ENCODE data around the gene EPB41L5. TPM values are rescaled to one million over a fixed set of nuclear protein-coding genes. Genes with fewer than 3 reads are reported as not detected.
"Not testable (repeated sequence)": the region's sequence is repeated elsewhere in the genome, so short reads cannot be mapped to it uniquely, and the experiment has no call there.

The EPB41L5 gene
- 100 to 1,000 TPM in 1 of 4 donors, 10 to 100 TPM in 3; 25.2 to 109 (median 92.3) TPM for polyA plus RNA-seq (ENCODE audit: insufficient read length in 4 of 4)

GRCh38 chr2:120012771-120013596 is at the start of gene EPB41L5:
EPB41L5 (plus strand) TSS chr2:120013077; CDS start chr2:120019085, 6,008 bp downstream.
- DNase-seq (ENCODE audit: low read depth in 4 of 4, low spot score in 3 of 4), result peak; percentile 90 to 96 (median 94)

- DNase-seq (ENCODE audit: low read depth in 4 of 4, low spot score in 3 of 4), result no peak
These were observed 31.0 kb upstream of the EPB41L5 start for GRCh38 chr2:119981896-119982295.

GRCh38 chr2:119982506-119982905 is 30.4 kb upstream of the EPB41L5 start:
- no peak for DNase-seq (ENCODE audit: low read depth in 4 of 4, low spot score in 3 of 4)

GRCh38 chr2:119983108-119983507 is 29.8 kb upstream of the EPB41L5 start:
- DNase-seq (ENCODE audit: low read depth in 4 of 4, low spot score in 3 of 4), result no peak

GRCh38 chr2:119996148-119996547 is 16.7 kb upstream of the EPB41L5 start:
- DNase-seq (ENCODE audit: low read depth in 4 of 4, low spot score in 3 of 4), result no peak

- DNase-seq (ENCODE audit: low read depth in 4 of 4, low spot score in 3 of 4), result not testable (repeated sequence)
These were observed 15.7 kb upstream of the EPB41L5 start for GRCh38 chr2:119996896-119997891.

GRCh38 chr2:120001471-120001870 is 11.4 kb upstream of the EPB41L5 start:
- DNase-seq (ENCODE audit: low read depth in 4 of 4, low spot score in 3 of 4), result no peak

GRCh38 chr2:120004254-120004653 is 8.6 kb upstream of the EPB41L5 start:
- no peak for DNase-seq (ENCODE audit: low read depth in 4 of 4, low spot score in 3 of 4)

- DNase-seq (ENCODE audit: low read depth in 4 of 4, low spot score in 3 of 4), result no peak
These were observed 6.9 kb upstream of the EPB41L5 start for GRCh38 chr2:120005834-120006521.

GRCh38 chr2:120007851-120008250 is 5.0 kb upstream of the EPB41L5 start:
- DNase-seq (ENCODE audit: low read depth in 4 of 4, low spot score in 3 of 4), result no peak

- no peak for DNase-seq (ENCODE audit: low read depth in 4 of 4, low spot score in 3 of 4)
These were observed 514 bp upstream of the EPB41L5 start for GRCh38 chr2:120012363-120012762.

GRCh38 chr2:120013597-120014223 is 833 bp downstream of the EPB41L5 start:
- DNase-seq (ENCODE audit: low read depth in 4 of 4, low spot score in 3 of 4), result no peak

GRCh38 chr2:120014226-120014980 is 1.5 kb downstream of the EPB41L5 start:
- DNase-seq (ENCODE audit: low read depth in 4 of 4, low spot score in 3 of 4), result no peak

- no peak for DNase-seq (ENCODE audit: low read depth in 4 of 4, low spot score in 3 of 4)
These were observed 3.9 kb downstream of the EPB41L5 start for GRCh38 chr2:120016800-120017199.

GRCh38 chr2:120017201-120017600 is 4.3 kb downstream of the EPB41L5 start:
- DNase-seq (ENCODE audit: low read depth in 4 of 4, low spot score in 3 of 4), result no peak

- DNase-seq (ENCODE audit: low read depth in 4 of 4, low spot score in 3 of 4), result no peak
These were observed 5.7 kb downstream of the EPB41L5 start for GRCh38 chr2:120018549-120018948.

GRCh38 chr2:120020554-120020953 is 7.7 kb downstream of the EPB41L5 start:
- no peak for DNase-seq (ENCODE audit: low read depth in 4 of 4, low spot score in 3 of 4)

- DNase-seq (ENCODE audit: low read depth in 4 of 4, low spot score in 3 of 4), result not testable (repeated sequence)
These were observed 9.6 kb downstream of the EPB41L5 start for GRCh38 chr2:120022505-120022904.

- no peak for DNase-seq (ENCODE audit: low read depth in 4 of 4, low spot score in 3 of 4)
These were observed 14.0 kb downstream of the EPB41L5 start for GRCh38 chr2:120026890-120027289.
